Tracheal epithelial cell (primary cell): ENCODE data around the gene OLR1. TPM values are rescaled to one million over a fixed set of nuclear protein-coding genes. Genes with fewer than 3 reads are reported as not detected.

ENCODE experiments used
- total RNA-seq: library from RNA; depleted of rRNA; stranded (reverse); fragments of >200 nt; gene quantifications from 2 replicates; pipeline ENCODE4 v1.2.1, GENCODE V29; 2014

The OLR1 gene
- under 0.01 and 1.4 TPM in 2 replicates for total RNA-seq

GRCh38 chr12:10171973-10172728 lies at the start of gene OLR1:
Gene OLR1 (minus strand): TSS chr12:10172132. CDS start chr12:10172077, 55 bp downstream.

GRCh38 chr12:10212739-10213131 lies 40.8 kb upstream of the OLR1 start, which contains the start of gene GABARAPL1:
Gene GABARAPL1 (plus strand): TSS chr12:10212877. CDS start chr12:10213130, 253 bp downstream.

GRCh38 chr12:10178821-10179220 lies 6.9 kb upstream of the OLR1 start, which contains the start of gene TMEM52B:
Gene TMEM52B (plus strand): TSS chr12:10179032. CDS start chr12:10179575, 543 bp downstream.

GRCh38 chr12:10130042-10130441 lies 41.9 kb downstream of the OLR1 start, which contains the start of gene CLEC7A:
Gene CLEC7A (minus strand): TSS chr12:10130199. CDS start chr12:10130082, 117 bp downstream.

Other genes with a start within 250 kb of the OLR1 start
- gene CLEC2A, start 239.8 kb downstream of the OLR1 start, total RNA-seq, result not detected in 2 replicates
- gene CLEC12A, start 200.7 kb downstream of the OLR1 start, total RNA-seq, result not detected in 2 replicates
- not detected in 2 replicates for gene CLEC1B, start 173.0 kb downstream of the OLR1 start, total RNA-seq
- gene CLEC12B, start 161.5 kb downstream of the OLR1 start, total RNA-seq, result not detected in 2 replicates
- gene CLEC9A, start 141.4 kb downstream of the OLR1 start, total RNA-seq, result not detected in 2 replicates
- under 0.01 TPM in 1 of 2 replicates, not detected in the other for gene CLEC1A, start 73.1 kb downstream of the OLR1 start, total RNA-seq
- gene CLEC7A, start 41.9 kb downstream of the OLR1 start, total RNA-seq, result 0.48 TPM in 1 of 2 replicates, not detected in the other
- gene TMEM52B, start 6.9 kb upstream of the OLR1 start, total RNA-seq, result 0.24 TPM in 1 of 2 replicates, not detected in the other
- gene GABARAPL1, start 40.7 kb upstream of the OLR1 start, total RNA-seq, result 23.9 and 24.1 TPM in 2 replicates
- gene KLRD1, start 135.7 kb upstream of the OLR1 start, total RNA-seq, result under 0.01 and 0.24 TPM in 2 replicates
- gene KLRK1, start 217.9 kb upstream of the OLR1 start, total RNA-seq, result not detected in 2 replicates
- not detected in 2 replicates for gene KLRC4, start 237.6 kb upstream of the OLR1 start, total RNA-seq
- gene KLRC3, start 248.5 kb upstream of the OLR1 start, total RNA-seq, result not detected in 2 replicates